ENCODE data around the gene SCO2.

DNA sequence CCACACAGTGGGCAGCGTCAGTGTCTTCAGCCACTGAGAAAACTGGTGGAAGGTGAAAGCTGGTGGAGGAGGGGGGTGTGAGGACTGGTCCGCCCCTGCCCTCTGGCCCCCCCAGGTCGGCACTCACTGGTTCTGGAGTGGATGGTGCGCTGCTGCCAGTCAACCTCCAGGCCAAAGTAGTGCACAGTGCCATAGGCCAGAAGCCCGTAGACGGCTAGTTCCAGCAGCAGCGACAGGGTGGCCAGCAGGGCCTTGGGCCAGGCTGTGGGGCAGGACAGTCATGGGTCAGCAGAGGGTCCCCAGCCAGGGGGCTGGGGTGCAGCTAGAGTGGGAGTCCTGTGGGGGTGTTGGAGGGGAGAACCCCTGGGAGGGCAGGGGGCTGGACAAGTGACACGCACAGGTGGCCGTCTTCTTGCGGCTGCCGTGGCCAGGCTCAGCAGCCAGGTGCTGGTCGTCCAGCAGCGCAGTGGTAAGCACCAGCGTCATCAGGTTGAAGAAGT is 20.1 kb downstream of the SCO2 start:
- TF ChIP-seq, protein P1, sequence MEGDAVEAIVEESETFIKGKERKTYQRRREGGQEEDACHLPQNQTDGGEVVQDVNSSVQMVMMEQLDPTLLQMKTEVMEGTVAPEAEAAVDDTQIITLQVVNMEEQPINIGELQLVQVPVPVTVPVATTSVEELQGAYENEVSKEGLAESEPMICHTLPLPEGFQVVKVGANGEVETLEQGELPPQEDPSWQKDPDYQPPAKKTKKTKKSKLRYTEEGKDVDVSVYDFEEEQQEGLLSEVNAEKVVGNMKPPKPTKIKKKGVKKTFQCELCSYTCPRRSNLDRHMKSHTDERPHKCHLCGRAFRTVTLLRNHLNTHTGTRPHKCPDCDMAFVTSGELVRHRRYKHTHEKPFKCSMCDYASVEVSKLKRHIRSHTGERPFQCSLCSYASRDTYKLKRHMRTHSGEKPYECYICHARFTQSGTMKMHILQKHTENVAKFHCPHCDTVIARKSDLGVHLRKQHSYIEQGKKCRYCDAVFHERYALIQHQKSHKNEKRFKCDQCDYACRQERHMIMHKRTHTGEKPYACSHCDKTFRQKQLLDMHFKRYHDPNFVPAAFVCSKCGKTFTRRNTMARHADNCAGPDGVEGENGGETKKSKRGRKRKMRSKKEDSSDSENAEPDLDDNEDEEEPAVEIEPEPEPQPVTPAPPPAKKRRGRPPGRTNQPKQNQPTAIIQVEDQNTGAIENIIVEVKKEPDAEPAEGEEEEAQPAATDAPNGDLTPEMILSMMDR (IDR thresholded peaks at IDR 0.05 in 8 of 11, conservative IDR thresholded peaks at IDR 0.05 in 3 of 11) = no peak
- TF ChIP-seq POLR2A (IDR thresholded peaks at IDR 0.05) (no peak), POLR2AphosphoS5 (IDR thresholded peaks at IDR 0.05) (no peak)
